ENCODE data around the gene RARRES2.
A peak's percentile ranks its signal among the peaks of the same experiment; 100 is the strongest.
"Not testable (repeated sequence)": the region's sequence is repeated elsewhere in the genome, so short reads cannot be mapped to it uniquely, and the experiment has no call there.

The RARRES2 gene

GRCh38 chr7:150305259-150305902, 36.0 kb downstream of the RARRES2 start:
- Histone ChIP-seq H2BK12ac (ENCODE audit: low read length) (peak overlapping the region; percentile 73), H4K91ac (ENCODE audit: low read depth, low read length) (peak overlapping the region; percentile 4)
- not testable (repeated sequence) for H4K8ac ChIP-seq (ENCODE audit: low read depth, low read length); H4K12ac ChIP-seq (ENCODE audit: low read depth, low read length); H2BK5ac ChIP-seq (ENCODE audit: low read depth, low read length, poor library complexity); H3K36me3 ChIP-seq (ENCODE audit: control insufficient read depth in 1 of 2, insufficient read depth in 2 of 2, low read length in 2 of 2); H3K4ac ChIP-seq (ENCODE audit: low read depth, low read length); H3K79me2 ChIP-seq (ENCODE audit: control insufficient read depth, insufficient read depth, low read length, poor library complexity); H3K23ac ChIP-seq (ENCODE audit: low read length); H3K9ac ChIP-seq (ENCODE audit: low read length); H3K79me1 ChIP-seq (ENCODE audit: low read length); H3K9me3 ChIP-seq (ENCODE audit: insufficient read depth, low read depth, low read length); DNase-seq; H2AFZ ChIP-seq (ENCODE audit: insufficient read depth, low read length, poor library complexity); H3K4me2 ChIP-seq (ENCODE audit: low read length); H2AK5ac ChIP-seq (ENCODE audit: low read length); H3K27ac ChIP-seq (ENCODE audit: low read depth, low read length); H3K4me1 ChIP-seq (ENCODE audit: control insufficient read depth in 1 of 2, insufficient read depth in 2 of 2, low read length in 2 of 2); H3K27me3 ChIP-seq (ENCODE audit: insufficient read depth, low read length); H3K18ac ChIP-seq (ENCODE audit: low read length); H2BK120ac ChIP-seq (ENCODE audit: insufficient read depth, low read length, poor library complexity); H3K14ac ChIP-seq (ENCODE audit: low read length); H3K4me3 ChIP-seq (ENCODE audit: low read depth, low read length)
- WGBS (ENCODE audit: extremely low coverage, insufficient coverage, insufficient read length), result 100% methylated on average over 2 of the region's 11 CpGs

GRCh38 chr7:150304499-150305258, 36.8 kb downstream of the RARRES2 start:
- not testable (repeated sequence) for H2BK120ac ChIP-seq (ENCODE audit: insufficient read depth, low read length, poor library complexity)

DNA sequence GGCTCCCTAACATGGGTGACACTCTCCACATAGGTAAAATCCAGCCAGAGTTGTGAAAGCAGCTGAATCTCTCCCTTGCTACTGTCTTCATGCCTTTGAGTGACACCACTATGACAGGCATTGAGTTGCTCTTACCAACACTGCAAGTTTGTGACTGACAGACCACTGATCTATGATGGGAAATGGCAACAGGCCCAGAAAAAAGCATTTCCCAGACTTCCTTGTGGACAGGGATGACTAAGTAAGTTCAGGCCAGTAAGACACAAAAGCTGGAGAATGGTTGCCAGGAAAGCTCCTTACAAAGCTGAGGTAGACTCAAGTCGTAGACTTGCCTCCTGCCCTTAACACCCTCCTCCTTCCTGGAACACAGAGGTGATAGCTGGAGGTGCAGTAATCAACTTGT, 38.5 kb downstream of the RARRES2 start:
- not testable (repeated sequence) for H4K8ac ChIP-seq (ENCODE audit: low read depth, low read length); H3K4me1 ChIP-seq (ENCODE audit: control insufficient read depth in 1 of 2, insufficient read depth in 2 of 2, low read length in 2 of 2); H3K79me1 ChIP-seq (ENCODE audit: low read length); DNase-seq; H3K23ac ChIP-seq (ENCODE audit: low read length); H3K27me3 ChIP-seq (ENCODE audit: insufficient read depth, low read length); H3K14ac ChIP-seq (ENCODE audit: low read length); H3K9ac ChIP-seq (ENCODE audit: low read length); H3K4me3 ChIP-seq (ENCODE audit: low read depth, low read length); H2BK12ac ChIP-seq (ENCODE audit: low read length); H4K12ac ChIP-seq (ENCODE audit: low read depth, low read length); H2BK120ac ChIP-seq (ENCODE audit: insufficient read depth, low read length, poor library complexity); H3K79me2 ChIP-seq (ENCODE audit: control insufficient read depth, insufficient read depth, low read length, poor library complexity); H3K18ac ChIP-seq (ENCODE audit: low read length); H3K4ac ChIP-seq (ENCODE audit: low read depth, low read length); H3K36me3 ChIP-seq (ENCODE audit: control insufficient read depth in 1 of 2, insufficient read depth in 2 of 2, low read length in 2 of 2); H3K27ac ChIP-seq (ENCODE audit: low read depth, low read length); H3K9me3 ChIP-seq (ENCODE audit: insufficient read depth, low read depth, low read length); H4K91ac ChIP-seq (ENCODE audit: low read depth, low read length); H2AK5ac ChIP-seq (ENCODE audit: low read length); H2BK5ac ChIP-seq (ENCODE audit: low read depth, low read length, poor library complexity); H2AFZ ChIP-seq (ENCODE audit: insufficient read depth, low read length, poor library complexity); H3K4me2 ChIP-seq (ENCODE audit: low read length)
- no CpG with 5 or more reads among the region's 1 CpG for WGBS (ENCODE audit: extremely low coverage, insufficient coverage, insufficient read length)

More at GRCh38 chr7:150304499-150305258, 36.8 kb downstream of the RARRES2 start:
- DNase-seq; H3K79me1 ChIP-seq (ENCODE audit: low read length); H2AK5ac ChIP-seq (ENCODE audit: low read length); H3K9me3 ChIP-seq (ENCODE audit: insufficient read depth, low read depth, low read length); H2AFZ ChIP-seq (ENCODE audit: insufficient read depth, low read length, poor library complexity); H3K4ac ChIP-seq (ENCODE audit: low read depth, low read length); H3K27me3 ChIP-seq (ENCODE audit: insufficient read depth, low read length); H3K36me3 ChIP-seq (ENCODE audit: control insufficient read depth in 1 of 2, insufficient read depth in 2 of 2, low read length in 2 of 2); H4K8ac ChIP-seq (ENCODE audit: low read depth, low read length); H4K91ac ChIP-seq (ENCODE audit: low read depth, low read length); H3K4me2 ChIP-seq (ENCODE audit: low read length); H4K12ac ChIP-seq (ENCODE audit: low read depth, low read length); H3K27ac ChIP-seq (ENCODE audit: low read depth, low read length); H2BK12ac ChIP-seq (ENCODE audit: low read length); H2BK5ac ChIP-seq (ENCODE audit: low read depth, low read length, poor library complexity); H3K14ac ChIP-seq (ENCODE audit: low read length); H3K79me2 ChIP-seq (ENCODE audit: control insufficient read depth, insufficient read depth, low read length, poor library complexity); H3K18ac ChIP-seq (ENCODE audit: low read length); H3K23ac ChIP-seq (ENCODE audit: low read length); H3K9ac ChIP-seq (ENCODE audit: low read length); H3K4me1 ChIP-seq (ENCODE audit: control insufficient read depth in 1 of 2, insufficient read depth in 2 of 2, low read length in 2 of 2); H3K4me3 ChIP-seq (ENCODE audit: low read depth, low read length): not testable (repeated sequence)
- WGBS (ENCODE audit: extremely low coverage, insufficient coverage, insufficient read length), result no CpG with 5 or more reads among the region's 8 CpGs

GRCh38 chr7:150297978-150298377, 43.5 kb downstream of the RARRES2 start:
- H3K9me3 ChIP-seq (ENCODE audit: insufficient read depth, low read depth, low read length); H3K4me2 ChIP-seq (ENCODE audit: low read length); DNase-seq; H2BK120ac ChIP-seq (ENCODE audit: insufficient read depth, low read length, poor library complexity); H3K18ac ChIP-seq (ENCODE audit: low read length); H3K27ac ChIP-seq (ENCODE audit: low read depth, low read length); H2AK5ac ChIP-seq (ENCODE audit: low read length); H3K36me3 ChIP-seq (ENCODE audit: control insufficient read depth in 1 of 2, insufficient read depth in 2 of 2, low read length in 2 of 2); H3K4me3 ChIP-seq (ENCODE audit: low read depth, low read length); H3K79me2 ChIP-seq (ENCODE audit: control insufficient read depth, insufficient read depth, low read length, poor library complexity); H4K8ac ChIP-seq (ENCODE audit: low read depth, low read length); H3K14ac ChIP-seq (ENCODE audit: low read length); H3K27me3 ChIP-seq (ENCODE audit: insufficient read depth, low read length); H2AFZ ChIP-seq (ENCODE audit: insufficient read depth, low read length, poor library complexity); H3K4me1 ChIP-seq (ENCODE audit: control insufficient read depth in 1 of 2, insufficient read depth in 2 of 2, low read length in 2 of 2); H2BK12ac ChIP-seq (ENCODE audit: low read length); H2BK5ac ChIP-seq (ENCODE audit: low read depth, low read length, poor library complexity); H3K9ac ChIP-seq (ENCODE audit: low read length); H3K23ac ChIP-seq (ENCODE audit: low read length); H4K12ac ChIP-seq (ENCODE audit: low read depth, low read length); H4K91ac ChIP-seq (ENCODE audit: low read depth, low read length); H3K79me1 ChIP-seq (ENCODE audit: low read length); H3K4ac ChIP-seq (ENCODE audit: low read depth, low read length): not testable (repeated sequence)

Measured in trophoblast cell (in vitro differentiated cells and primary cell).